Effector CD4-positive, alpha-beta T cell (primary cell): Measurements from ENCODE around the gene WDR86.
A peak's percentile ranks its signal among the peaks of the same experiment; 100 is the strongest.

Source experiments
- DNase-seq: peaks from one replicate; pipeline ENCODE4 v3.0.0-alpha.2; 2020

The WDR86 gene

GRCh38 chr7:151345576-151346469 lies 64.0 kb downstream of the WDR86 start:
- no peak for DNase-seq

GRCh38 chr7:151343516-151343915 lies 66.3 kb downstream of the WDR86 start:
- DNase-seq, result no peak

GRCh38 chr7:151342811-151343210 lies 67.0 kb downstream of the WDR86 start:
- DNase-seq, result no peak

GRCh38 chr7:151342102-151342646 lies 67.7 kb downstream of the WDR86 start:
- no peak for DNase-seq

GRCh38 chr7:151341357-151342101 lies 68.3 kb downstream of the WDR86 start, which contains the start of gene NUB1:
Gene NUB1, plus strand, starts transcription at chr7:151341812. Its CDS starts 3,538 bp downstream, at chr7:151345350.
- peak; percentile 86 for DNase-seq

GRCh38 chr7:151340794-151341356 lies 69.0 kb downstream of the WDR86 start:
- no peak for DNase-seq

GRCh38 chr7:151339651-151340382 lies 70.0 kb downstream of the WDR86 start:
- no peak for DNase-seq

GRCh38 chr7:151338809-151339208 lies 71.0 kb downstream of the WDR86 start:
- no peak for DNase-seq

- DNase-seq, result no peak
Measured at GRCh38 chr7:151337346-151337745, 72.5 kb downstream of the WDR86 start.

GRCh38 chr7:151336027-151336708 lies 73.7 kb downstream of the WDR86 start:
- no peak for DNase-seq

- no peak for DNase-seq
Measured at GRCh38 chr7:151334628-151335027, 75.2 kb downstream of the WDR86 start.
